HepG2 (cell line): ENCODE data around the gene SLC9A8. TPM values are rescaled to one million over a fixed set of nuclear protein-coding genes. Genes with fewer than 3 reads are reported as not detected.
"Not testable (repeated sequence)": the region's sequence is repeated elsewhere in the genome, so short reads cannot be mapped to it uniquely, and the experiment has no call there.

Experiments used
- ATAC-seq: fragments of 200-7000 bp; cut with Tn5 transposase; 3 replicates; pipeline ENCODE4 v1.9.1; 2020; ENCODE audit warnings: mild to moderate bottlenecking, moderate library complexity
- BruUV-seq: library from RNA; stranded (reverse); fragments of 400-500 nt; replicated peaks from 2 replicates; lab custom pipeline; 2021; lab: Mats Ljungman, UMichigan
- CTCF ChIA-PET: fragments of 300-600 bp; formaldehyde crosslinking; extraction: SDS; loops from one replicate; lab custom pipeline; 2021; ENCODE audit warnings: low total read pairs, inconsistent platforms, low intra/inter-chr PET ratio; lab: Yijun Ruan, JAX
- POLR2A ChIA-PET: fragments of 350-600 bp; sonication (Branson Sonifier 250); formaldehyde crosslinking; loops from one replicate; lab custom pipeline; 2020; ENCODE audit warnings: antibody characterized with exemption, inconsistent platforms; lab: Yijun Ruan, JAX
- DNase-seq: peaks from one replicate; pipeline ENCODE4 v3.0.0-alpha.2; 2015; ENCODE audit warnings: low spot score
- FAIRE-seq: peaks from 3 replicates; lab custom pipeline; 2011; peaks lifted over from hg19 to GRCh38; lab: Jason Lieb, UNC
- H2AFZ ChIP-seq: one replicate; pipeline ENCODE4 v1.6.1; 2011; ENCODE audit warnings: low read length, inconsistent platforms
- H3K27ac ChIP-seq: fragments of 300-600 bp; 3 replicates; pipeline ENCODE4 v1.8.0; 2011; ENCODE audit warnings: mixed run types, mild to moderate bottlenecking, mixed read lengths, low read length, inconsistent platforms; ENCODE audit not compliant: insufficient read depth; ENCODE audit errors: extremely low read length
- H3K27me3 ChIP-seq, 2 experiments: fragments of 200-600 bp in 1 of 2; 2 replicates in 1 of 2; 3 replicates in 1 of 2; pipeline versions ENCODE4 v1.6.0 to v1.8.0; 2011; ENCODE audit warnings: low read length in 2 of 2, mild to moderate bottlenecking in 2 of 2, moderate library complexity in 2 of 2, inconsistent platforms in 1 of 2; ENCODE audit not compliant: insufficient read depth in 2 of 2, control insufficient read depth in 1 of 2
- H3K36me3 ChIP-seq, 2 experiments: fragments of 200-600 bp in 1 of 2; replicated peaks in 1 of 2; 2 replicates in 1 of 2; 3 replicates in 1 of 2; pipeline versions ENCODE4 v1.5.1 to v1.8.0; 2011; ENCODE audit warnings: low read length in 2 of 2, inconsistent platforms in 1 of 2; ENCODE audit not compliant: insufficient read depth in 2 of 2, control insufficient read depth in 1 of 2
- H3K4me1 ChIP-seq: 2 replicates; pipeline ENCODE4 v1.5.1; 2012; ENCODE audit warnings: low read length, inconsistent platforms; ENCODE audit not compliant: insufficient read depth
- H3K4me2 ChIP-seq: 2 replicates; pipeline ENCODE4 v1.6.0; 2011; ENCODE audit warnings: low read depth, low read length, inconsistent platforms
- H3K4me3 ChIP-seq, 3 experiments: fragments of 200-600 bp in 1 of 3; sonication (generic), shearing (Covaris generic) in 1 of 3; replicated peaks in 1 of 3; 2 replicates each; pipeline ENCODE4 v1.5.1; 2011 to 2016; ENCODE audit warnings: low read length in 3 of 3, inconsistent platforms in 2 of 3, low read depth in 2 of 3, mild to moderate bottlenecking in 2 of 3, control low read depth in 1 of 3, mixed read lengths in 1 of 3; ENCODE audit not compliant: insufficient read depth in 1 of 3
- H3K79me2 ChIP-seq: one replicate; pipeline ENCODE4 v1.6.1; 2011; ENCODE audit warnings: low read length, inconsistent platforms; ENCODE audit not compliant: insufficient read depth
- H3K9ac ChIP-seq: 2 replicates; pipeline ENCODE4 v1.6.0; 2011; ENCODE audit warnings: mild to moderate bottlenecking, low read depth, low read length, inconsistent platforms; ENCODE audit not compliant: insufficient read depth
- H3K9me3 ChIP-seq: 2 replicates; pipeline ENCODE4 v1.5.1; 2012; ENCODE audit warnings: mild to moderate bottlenecking, low read length
- H4K20me1 ChIP-seq: 2 replicates; pipeline ENCODE4 v1.6.0; 2011; ENCODE audit warnings: inconsistent platforms, mild to moderate bottlenecking, low read length, moderate library complexity; ENCODE audit not compliant: insufficient read depth
- ADNP ChIP-seq: sonication (generic); formaldehyde crosslinking; IDR thresholded peaks from 2 replicates; pipeline ENCODE4 v1.4.0; 2020; ENCODE audit warnings: missing genetic modification reagents
- CTCF ChIP-seq: sonication (generic); formaldehyde crosslinking; IDR thresholded peaks from 2 replicates; pipeline ENCODE4 v1.5.0; 2020; ENCODE audit warnings: mild to moderate bottlenecking, missing genetic modification reagents, moderate library complexity
- ETV6 ChIP-seq: sonication (generic); formaldehyde crosslinking; conservative IDR thresholded peaks from 2 replicates; pipeline ENCODE4 v1.4.0; 2020; ENCODE audit warnings: missing genetic modification reagents
- KDM1A ChIP-seq: IDR thresholded peaks from 2 replicates; pipeline ENCODE4 v1.6.1; 2016; ENCODE audit warnings: missing compliant biosample characterization
- MXD3 ChIP-seq: IDR thresholded peaks from 2 replicates; pipeline ENCODE4 v1.6.1; 2016; ENCODE audit warnings: mild to moderate bottlenecking, missing biosample characterization, missing genetic modification reagents
- THAP11 ChIP-seq: IDR thresholded peaks from 2 replicates; pipeline ENCODE4 v1.6.1; 2016; ENCODE audit warnings: missing biosample characterization, missing genetic modification reagents
- ZMYM2 ChIP-seq: sonication (generic); formaldehyde crosslinking; IDR thresholded peaks from 2 replicates; pipeline ENCODE4 v1.8.0; 2022; ENCODE audit warnings: mild to moderate bottlenecking, missing genetic modification reagents
- ZNF280B ChIP-seq: sonication (generic); formaldehyde crosslinking; IDR thresholded peaks from 2 replicates; pipeline ENCODE4 v1.5.0; 2020; ENCODE audit warnings: missing genetic modification reagents, mild to moderate bottlenecking, borderline replicate concordance
- ZNF572 ChIP-seq: sonication (generic); formaldehyde crosslinking; IDR thresholded peaks from 2 replicates; pipeline ENCODE4 v1.5.1; 2020; ENCODE audit warnings: mild to moderate bottlenecking, missing genetic modification reagents
- ZNF674 ChIP-seq: sonication (generic); formaldehyde crosslinking; IDR thresholded peaks from 2 replicates; pipeline ENCODE4 v1.5.0; 2020; ENCODE audit warnings: low read depth, mild to moderate bottlenecking, missing genetic modification reagents
- ZNF720 ChIP-seq: sonication (generic); formaldehyde crosslinking; IDR thresholded peaks from 2 replicates; pipeline ENCODE4 v1.4.0; 2020; ENCODE audit warnings: missing genetic modification reagents
- ZNF770 ChIP-seq: sonication (generic); formaldehyde crosslinking; IDR thresholded peaks from 2 replicates; pipeline ENCODE4 v1.5.0; 2020; ENCODE audit warnings: mild to moderate bottlenecking, missing genetic modification reagents
- WGBS: methylation state at CpG from one replicate; pipeline ENCODE4 v1.1.6; 2017; ENCODE audit warnings: low lambda C conversion rate; 5-methylcytosine and 5-hydroxymethylcytosine counted together
- in situ Hi-C: cut with HindIII; loops from 2 replicates; pipeline ENCODE4 v1.10.0; 2017; ENCODE audit warnings: low pct_unique_long_range_greater_than_20kb; ENCODE audit not compliant: extremely low pct_ligation_motif_present
- intact Hi-C: fragments of 100-400 bp; cut with micrococcal nuclease; formaldehyde crosslinking; loops from one replicate; pipeline ENCODE4 v1.10.0; 2022; ENCODE audit not compliant: unreplicated experiment
- polyA plus RNA-seq, 8 experiments: library from polyadenylated mRNA; depleted of rRNA in 3 of 8; stranded (reverse) in 7 of 8; unstranded in 1 of 8; fragments of >200 nt; fragmentation: Illumina TruSeq in 4 of 8; extraction: Trizol in 4 of 8; gene quantifications; 2 replicates each; pipeline versions ENCODE4 v1.2.1 to v1.2.3, GENCODE V29; 2011 to 2016; ENCODE audit warnings: low read depth in 4 of 8, missing spikeins in 1 of 8, mixed read lengths in 1 of 8; ENCODE audit not compliant: insufficient read depth in 1 of 8
- total RNA-seq, 5 experiments: library from RNA; depleted of rRNA; stranded (reverse); fragments of >200 nt; fragmentation: Illumina TruSeq; extraction: Trizol; gene quantifications; 2 replicates each; pipeline ENCODE4 v1.2.3, GENCODE V29; 2016; ENCODE audit warnings: low read depth in 1 of 5

The SLC9A8 gene
- total and polyA plus RNA-seq, 2 of the 13 experiments (the other 11 are each of a cell fraction or from before 2014, with no cell fraction given): 4.1 to 7.4 TPM

- no peaks in the 10 kb centered on the region for H3K79me2 ChIP-seq
- no peak for FAIRE-seq
- 95% methylated on average over 1 of the region's 1 CpG for WGBS
- DNase-seq: no peak
- no TSS peak for BruUV-seq
- H3K36me3 ChIP-seq: no peaks in the 10 kb centered on the region
- in situ Hi-C loops: no loop called here
- H3K4me1 ChIP-seq: peaks cover 98% of the 10 kb centered on the region
- H3K27me3 ChIP-seq: no peaks in the 10 kb centered on the region
- H4K20me1 ChIP-seq: no peaks in the 10 kb centered on the region
- intact Hi-C loops: no loop called here
- H3K9ac ChIP-seq: no peak overlapping the region
- CTCF ChIA-PET: no interaction called here
- POLR2A ChIA-PET: no interaction called here
- no peaks in the 10 kb centered on the region for H3K9me3 ChIP-seq
- TF ChIP-seq CTCF (no peak), ZNF280B (CRISPR knock-in tag) (0 out of 2 replicates have a peak, but pooled peaks have one; percentile 37), THAP11 (CRISPR knock-in tag) (0 out of 2 replicates have a peak, but pooled peaks have one; percentile 25), ZNF674 (CRISPR knock-in tag) (no peak)
- H2AFZ ChIP-seq: no peak overlapping the region
- no peak overlapping the region for H3K4me3 ChIP-seq
- no peak overlapping the region for H3K4me2 ChIP-seq
- peak overlapping the region; percentile 85 for H3K27ac ChIP-seq
- ATAC-seq: no peak
Observed at GRCh38 chr20:49770634-49771033, 42.0 kb upstream of the SLC9A8 start.

GRCh38 chr20:49774213-49774612 is 38.4 kb upstream of the SLC9A8 start:
- 90% methylated on average over 8 of the region's 8 CpGs for WGBS
- H3K27ac ChIP-seq, H3K9me3 ChIP-seq, FAIRE-seq, H3K36me3 ChIP-seq, H2AFZ ChIP-seq, intact Hi-C loops, in situ Hi-C loops, H4K20me1 ChIP-seq, H3K4me2 ChIP-seq, CTCF ChIA-PET, H3K4me3 ChIP-seq, ATAC-seq, H3K79me2 ChIP-seq, H3K27me3 ChIP-seq, H3K9ac ChIP-seq, BruUV-seq, DNase-seq: not testable (repeated sequence)
- H3K4me1 ChIP-seq: peaks cover 82% of the 10 kb centered on the region
- TF ChIP-seq ZNF770 (peak; percentile 92), ZNF720 (0 out of 2 replicates have a peak, but pooled peaks have one; percentile 29), KDM1A (0 out of 2 replicates have a peak, but pooled peaks have one; percentile 5), ETV6 (CRISPR knock-in tag) (0 out of 2 replicates have a peak, but pooled peaks have one; percentile 39), ZNF572 (0 out of 2 replicates have a peak, but pooled peaks have one; percentile 21), ADNP (CRISPR knock-in tag) (peak; percentile 51; the same call in 1 of the 2 replicates), MXD3 (CRISPR knock-in tag) (0 out of 2 replicates have a peak, but pooled peaks have one; percentile 32), ZMYM2 (0 out of 2 replicates have a peak, but pooled peaks have one; percentile 5)
- POLR2A ChIA-PET: interaction anchor here (0.5 to 2.7 kb wide), 5 partner anchors 35 to 83 kb away, joined by 3 to 32 read pairs (median 4); partner anchors contain the start of gene SLC9A8
